Measurements from ENCODE around the gene ZNF133. TPM values are rescaled to one million over a fixed set of nuclear protein-coding genes. Genes with fewer than 3 reads are reported as not detected.

The ZNF133 gene
- total RNA-seq, 1 donor from 2014 or later: 11.1 TPM

- TF ChIP-seq CTCF (IDR thresholded peaks at IDR 0.05): no peak
- H3K9me3 ChIP-seq: no peaks in the 10 kb centered on the region
- H3K36me3 ChIP-seq: peaks cover 7% of the 10 kb centered on the region
- DNase-seq: no peak
- H3K4me3 ChIP-seq: peak overlapping the region; percentile 83
- H3K4me1 ChIP-seq: peaks cover 10% of the 10 kb centered on the region
- peaks cover 6% of the 10 kb centered on the region for H3K27me3 ChIP-seq
- no peak for ATAC-seq
- intact Hi-C loops (cut with DNase I): no loop called here
- H3K27ac ChIP-seq: peak overlapping the region; percentile 99
Measured at GRCh38 chr20:18288749-18289267, 481 bp downstream of the ZNF133 start.

GRCh38 chr20:18289306-18289705 lies 979 bp downstream of the ZNF133 start:
- DNase-seq: no peak
- ATAC-seq: no peak
- H3K27ac ChIP-seq: no peak overlapping the region
- no peaks in the 10 kb centered on the region for H3K9me3 ChIP-seq
- TF ChIP-seq CTCF (IDR thresholded peaks at IDR 0.05): no peak
- H3K27me3 ChIP-seq: peaks cover 2% of the 10 kb centered on the region
- peaks cover 10% of the 10 kb centered on the region for H3K4me1 ChIP-seq
- peaks cover 7% of the 10 kb centered on the region for H3K36me3 ChIP-seq
- intact Hi-C loops (cut with DNase I): no loop called here
- H3K4me3 ChIP-seq: peak overlapping the region; percentile 83

GRCh38 chr20:18299364-18299763 lies 11.0 kb downstream of the ZNF133 start:
- no peaks in the 10 kb centered on the region for H3K27me3 ChIP-seq
- no peak overlapping the region for H3K27ac ChIP-seq
- no peaks in the 10 kb centered on the region for H3K4me1 ChIP-seq
- peaks cover 9% of the 10 kb centered on the region for H3K36me3 ChIP-seq
- no peak overlapping the region for H3K4me3 ChIP-seq
- intact Hi-C loops (cut with DNase I): no loop called here
- no peak for ATAC-seq
- no peak for DNase-seq
- no peak for TF ChIP-seq CTCF (IDR thresholded peaks at IDR 0.05)
- H3K9me3 ChIP-seq: no peaks in the 10 kb centered on the region

GRCh38 chr20:18304618-18305017 lies 16.3 kb downstream of the ZNF133 start:
- Histone ChIP-seq H3K27ac (no peak overlapping the region), H3K4me3 (no peak overlapping the region), H3K9me3 (no peaks in the 10 kb centered on the region), H3K4me1 (no peaks in the 10 kb centered on the region), H3K36me3 (peaks cover 4% of the 10 kb centered on the region), H3K27me3 (no peaks in the 10 kb centered on the region)
- ATAC-seq (no peak), DNase-seq (no peak)
- TF ChIP-seq CTCF (IDR thresholded peaks at IDR 0.05): no peak
- intact Hi-C loops (cut with DNase I): no loop called here

- intact Hi-C loops (cut with DNase I): no loop called here
- no peak for DNase-seq
- H3K4me1 ChIP-seq: no peaks in the 10 kb centered on the region
- no peak overlapping the region for H3K4me3 ChIP-seq
- no peaks in the 10 kb centered on the region for H3K9me3 ChIP-seq
- no peaks in the 10 kb centered on the region for H3K27me3 ChIP-seq
- peaks cover 4% of the 10 kb centered on the region for H3K36me3 ChIP-seq
- no peak for ATAC-seq
- H3K27ac ChIP-seq: no peak overlapping the region
- no peak for TF ChIP-seq CTCF (IDR thresholded peaks at IDR 0.05)
Measured at GRCh38 chr20:18307301-18307700, 19.0 kb downstream of the ZNF133 start.

- intact Hi-C loops (cut with DNase I): no loop called here
- DNase-seq (no peak), ATAC-seq (no peak)
- no peaks in the 10 kb centered on the region for H3K4me1 ChIP-seq
- H3K36me3 ChIP-seq: peaks cover 11% of the 10 kb centered on the region
- no peaks in the 10 kb centered on the region for H3K9me3 ChIP-seq
- no peaks in the 10 kb centered on the region for H3K27me3 ChIP-seq
- H3K4me3 ChIP-seq: no peak overlapping the region
- TF ChIP-seq CTCF (IDR thresholded peaks at IDR 0.05): no peak
- H3K27ac ChIP-seq: no peak overlapping the region
Measured at GRCh38 chr20:18310051-18310450, 21.7 kb downstream of the ZNF133 start.
